ENCODE data around the gene GMDS. TPM values are rescaled to one million over a fixed set of nuclear protein-coding genes. Genes with fewer than 3 reads are reported as not detected.

GMDS gene
- total and polyA plus RNA-seq, 9 donors: 6.6 to 20.6 (median 11.0) TPM

GRCh38 chr6:1929931-1930330, 315.5 kb downstream of the GMDS start:
- Histone ChIP-seq H3K9me3 (no peaks in the 10 kb centered on the region), H3K4me1 (ENCODE audit: insufficient read depth) (no peaks in the 10 kb centered on the region), H3K4me3 (no peak overlapping the region), H3K27ac (no peak overlapping the region), H3K36me3 (no peaks in the 10 kb centered on the region), H3K27me3 (no peaks in the 10 kb centered on the region)
- DNase-seq: no peak
- intact Hi-C loops (cut with DNase I): no loop called here
- WGBS, 3 donors: 85 to 91% (median 86%) methylated on average over 9 of the region's 9 CpGs
- no peak for TF ChIP-seq EP300 (IDR thresholded peaks at IDR 0.05)
- TF ChIP-seq POLR2A (IDR thresholded peaks at IDR 0.05): no peak
- no peak for TF ChIP-seq CTCF (IDR thresholded peaks at IDR 0.05)

GRCh38 chr6:1925743-1926430, 319.5 kb downstream of the GMDS start:
- Histone ChIP-seq H3K4me3 (no peak overlapping the region), H3K9me3 (no peaks in the 10 kb centered on the region), H3K27me3 (no peaks in the 10 kb centered on the region), H3K4me1 (ENCODE audit: insufficient read depth) (no peaks in the 10 kb centered on the region), H3K27ac (no peak overlapping the region), H3K36me3 (no peaks in the 10 kb centered on the region)
- WGBS, 3 donors: 87 to 95% (median 88%) methylated on average over 10 of the region's 10 CpGs
- DNase-seq: no peak
- intact Hi-C loops (cut with DNase I): no loop called here
- TF ChIP-seq CTCF (IDR thresholded peaks at IDR 0.05) (no peak), EP300 (IDR thresholded peaks at IDR 0.05) (no peak), POLR2A (IDR thresholded peaks at IDR 0.05) (no peak)

- no peak for DNase-seq
- no peaks in the 10 kb centered on the region for H3K9me3 ChIP-seq
- no peaks in the 10 kb centered on the region for H3K4me1 ChIP-seq (ENCODE audit: insufficient read depth)
- H3K4me3 ChIP-seq: no peak overlapping the region
- H3K36me3 ChIP-seq: no peaks in the 10 kb centered on the region
- no peak overlapping the region for H3K27ac ChIP-seq
- intact Hi-C loops (cut with DNase I): no loop called here
- TF ChIP-seq POLR2A (IDR thresholded peaks at IDR 0.05) (no peak), CTCF (IDR thresholded peaks at IDR 0.05) (no peak), EP300 (IDR thresholded peaks at IDR 0.05) (no peak)
- H3K27me3 ChIP-seq: no peaks in the 10 kb centered on the region
- 95 to 96% (median 96%) methylated on average over 14 of the region's 14 CpGs for WGBS, 3 donors
These were observed 322.0 kb downstream of the GMDS start for GRCh38 chr6:1923449-1923848.

- no peak for DNase-seq
- no peak overlapping the region for H3K4me3 ChIP-seq
- H3K9me3 ChIP-seq: no peaks in the 10 kb centered on the region
- no peak for TF ChIP-seq POLR2A (IDR thresholded peaks at IDR 0.05)
- TF ChIP-seq CTCF (IDR thresholded peaks at IDR 0.05): no peak
- no peak for TF ChIP-seq EP300 (IDR thresholded peaks at IDR 0.05)
- H3K4me1 ChIP-seq (ENCODE audit: insufficient read depth): peaks cover 7% of the 10 kb centered on the region
- H3K27me3 ChIP-seq: no peaks in the 10 kb centered on the region
- H3K36me3 ChIP-seq: no peaks in the 10 kb centered on the region
- intact Hi-C loops (cut with DNase I): no loop called here
- no peak overlapping the region for H3K27ac ChIP-seq
- 83 to 86% (median 86%) methylated on average over 9 of the region's 9 CpGs for WGBS, 3 donors
These were observed 327.6 kb downstream of the GMDS start for GRCh38 chr6:1917626-1918371.

Measured in ovary (tissue), 9 donors.